HT1080 (cell line): ENCODE measurements around the gene IER3IP1. TPM values are rescaled to one million over a fixed set of nuclear protein-coding genes. Genes with fewer than 3 reads are reported as not detected.

ENCODE experiments used
- DNase-seq: peaks from one replicate; pipeline ENCODE4 v3.0.0-alpha.2; 2015; ENCODE audit warnings: low read depth
- total RNA-seq: library from RNA; depleted of rRNA; stranded (reverse); fragments of >200 nt; shearing (Covaris generic); gene quantifications from 2 replicates; pipeline ENCODE4 v1.2.3, GENCODE V29; 2014

IER3IP1 gene
- total RNA-seq, 1 experiment from 2014 or later: 77.7 TPM

DNA sequence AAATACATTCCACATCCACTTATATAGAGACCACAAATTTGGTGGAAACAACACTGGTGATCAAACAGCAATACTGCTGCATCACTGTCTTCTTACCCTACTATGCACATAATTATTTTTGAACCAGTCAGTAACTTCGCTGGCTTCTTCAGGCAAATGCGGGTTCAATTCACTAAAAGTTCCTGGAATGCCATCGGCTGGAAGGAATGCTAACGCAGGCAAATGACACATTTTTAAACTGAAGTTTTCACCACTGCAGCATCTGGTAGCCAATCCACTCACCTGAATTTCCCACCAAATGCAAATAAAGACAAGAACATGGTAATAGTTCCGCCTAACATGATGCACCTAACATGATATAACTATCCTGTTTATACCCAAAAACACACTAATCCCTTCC is 15.9 kb downstream of the IER3IP1 start:
- no peak for DNase-seq

GRCh38 chr18:47158404-47158803 is 17.8 kb downstream of the IER3IP1 start:
- peak; percentile 56 for DNase-seq

DNA sequence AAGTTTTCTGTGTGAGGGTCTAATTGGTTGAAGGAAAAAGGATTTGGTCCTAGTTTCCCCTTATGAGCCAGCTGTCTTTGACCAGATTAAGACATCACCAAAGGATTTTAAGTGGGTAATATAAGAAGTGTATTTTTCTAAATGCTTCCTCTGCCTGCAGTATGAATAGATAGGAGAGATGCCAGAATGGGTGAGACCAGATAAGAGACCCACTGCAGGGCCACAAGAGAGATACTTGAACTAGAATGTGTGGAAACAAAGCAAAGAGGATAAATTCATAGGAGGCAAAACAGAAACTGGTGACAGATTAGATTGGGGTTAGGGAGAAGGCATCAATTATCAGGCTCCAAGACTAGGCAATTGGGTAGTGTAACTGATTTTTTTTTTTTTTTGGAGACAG is 24.7 kb downstream of the IER3IP1 start:
- no peak for DNase-seq

- DNase-seq: no peak
Measured at GRCh38 chr18:47150824-47151366, 25.3 kb downstream of the IER3IP1 start.

DNA sequence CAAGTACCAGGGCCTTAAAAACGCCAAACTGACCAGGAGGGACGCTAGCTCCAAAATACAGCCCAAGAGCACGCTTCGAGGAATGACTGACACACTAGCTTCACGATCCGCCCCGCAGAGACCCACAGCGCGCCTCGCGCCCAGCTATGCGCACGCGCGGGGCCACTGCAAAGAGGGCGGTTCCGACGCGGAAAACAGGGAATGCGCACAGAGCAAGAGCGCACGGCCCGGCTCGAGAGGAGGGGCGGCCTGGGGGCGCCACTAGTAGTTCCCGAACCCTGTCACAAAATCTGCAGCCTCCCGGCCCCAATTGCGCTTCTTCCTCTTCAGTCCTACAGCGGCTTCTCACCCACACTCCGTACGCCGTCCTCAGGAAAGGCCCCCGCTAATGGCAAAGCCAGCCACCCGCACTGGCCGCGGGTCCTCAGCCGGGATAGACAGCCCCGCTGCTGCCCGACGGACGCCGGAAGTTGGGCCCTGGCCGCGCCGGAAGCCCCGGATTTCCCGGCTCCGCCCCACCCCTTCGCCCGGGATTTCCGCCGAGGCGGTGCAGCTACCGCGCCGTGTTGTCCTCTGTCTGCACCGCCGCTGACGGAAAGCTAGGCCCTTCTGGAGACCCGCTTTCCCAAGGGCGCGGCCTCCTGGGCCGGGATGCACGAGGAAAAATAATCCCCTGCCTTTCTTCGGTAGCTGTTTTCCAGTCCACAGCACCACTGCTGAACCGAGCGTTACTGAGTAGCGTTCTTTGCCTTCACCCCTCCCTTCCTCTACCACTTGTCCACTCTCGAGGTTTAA is 25.9 kb downstream of the IER3IP1 start, which contains the start of gene HDHD2:
Gene HDHD2 (minus strand): TSS at position 472 of the 795 bp plus-strand sequence. CDS start 14,061 bp downstream, outside the sequence.
- DNase-seq: peak; percentile 80

DNA sequence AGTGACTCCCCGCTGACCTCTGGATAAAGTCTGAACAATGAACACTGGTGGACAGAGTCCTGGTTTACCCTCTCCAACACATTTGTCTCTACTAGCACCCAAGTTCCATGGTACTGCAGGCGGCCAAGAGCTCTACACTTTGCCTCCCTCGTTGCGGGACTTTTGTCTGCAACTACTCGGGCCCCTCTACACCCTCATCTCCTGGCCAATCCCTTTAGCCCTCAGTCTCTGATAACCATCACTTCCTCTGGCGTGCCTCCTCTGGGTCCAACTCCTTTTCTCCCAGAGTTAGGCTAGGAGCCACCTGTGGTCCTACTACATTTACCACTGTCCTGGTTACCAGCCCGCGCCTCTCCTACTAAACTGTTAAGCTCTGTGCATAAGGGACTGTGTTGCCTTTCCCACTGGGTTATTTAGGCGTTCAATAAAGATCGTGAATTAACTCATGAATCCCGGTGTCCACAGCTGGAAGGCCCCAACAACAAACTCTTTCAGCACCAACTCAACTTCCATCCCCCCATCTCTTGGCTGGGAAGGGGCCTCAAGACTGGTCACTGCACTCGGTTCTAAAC is 26.6 kb downstream of the IER3IP1 start:
- DNase-seq: no peak

DNA sequence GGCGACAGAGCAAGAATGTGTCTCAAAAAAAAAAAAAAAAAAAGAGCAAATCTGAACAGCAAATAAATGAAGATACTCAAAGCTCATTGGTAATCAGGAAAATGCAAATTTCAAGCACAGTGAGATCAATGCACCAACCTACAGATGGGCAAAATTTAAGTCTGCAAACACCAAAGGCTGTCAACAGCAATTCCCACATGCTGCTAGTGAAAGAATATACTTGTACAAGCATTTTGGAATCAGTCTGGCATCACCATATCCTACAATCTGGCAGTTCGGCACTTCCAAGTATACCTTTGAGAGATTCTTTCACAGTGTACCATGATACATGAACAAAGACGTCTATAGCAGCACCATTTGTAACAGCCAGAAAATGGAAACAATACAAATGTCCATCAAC is 30.0 kb downstream of the IER3IP1 start:
- no peak for DNase-seq

- DNase-seq: no peak
Measured at GRCh38 chr18:47143899-47144485, 32.2 kb downstream of the IER3IP1 start.

DNA sequence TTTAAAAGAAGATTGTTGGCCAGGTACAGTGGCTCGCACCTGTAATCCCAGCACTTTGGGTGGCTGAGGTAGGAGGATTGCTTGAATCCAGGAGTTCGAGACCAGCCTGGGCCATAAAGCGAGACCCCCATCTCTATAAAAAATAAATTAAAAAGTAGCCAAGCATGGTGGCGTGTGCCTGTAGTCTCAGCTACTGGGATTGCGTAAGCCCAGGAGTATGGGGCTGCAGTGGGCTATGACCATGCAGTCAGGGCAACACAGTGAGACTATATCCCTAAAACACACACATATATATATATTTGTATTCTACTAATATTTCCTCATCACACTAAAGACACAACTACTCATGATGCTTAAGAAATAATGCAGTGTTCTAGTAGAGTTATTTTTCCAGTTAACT is 33.0 kb downstream of the IER3IP1 start:
- no peak for DNase-seq

GRCh38 chr18:47141289-47141688 is 34.9 kb downstream of the IER3IP1 start:
- DNase-seq: no peak

DNA sequence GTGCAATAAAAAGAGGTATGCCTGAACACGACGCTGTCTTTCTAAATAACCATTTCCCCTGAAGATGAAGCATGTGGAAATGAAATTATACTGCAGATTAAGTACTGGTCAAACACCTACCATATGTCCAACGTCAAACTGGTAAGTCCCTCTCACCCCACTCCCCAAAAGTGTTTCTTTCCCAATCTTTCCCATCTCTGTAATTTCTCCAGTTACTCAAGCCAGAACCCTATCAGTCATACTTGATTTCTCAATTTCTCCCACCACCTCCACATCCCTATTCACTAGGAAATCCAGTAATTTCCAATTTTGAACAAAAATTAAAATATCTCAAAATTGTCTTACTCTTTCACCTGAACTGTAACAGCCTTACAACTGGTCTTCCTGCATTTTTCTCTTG is 55.0 kb downstream of the IER3IP1 start:
- DNase-seq: no peak

GRCh38 chr18:47120428-47120827 is 55.7 kb downstream of the IER3IP1 start:
- DNase-seq: no peak

- DNase-seq: no peak
Measured at GRCh38 chr18:47118981-47119380, 57.2 kb downstream of the IER3IP1 start.

- no peak for DNase-seq
Measured at GRCh38 chr18:47115205-47115604, 61.0 kb downstream of the IER3IP1 start.

DNA sequence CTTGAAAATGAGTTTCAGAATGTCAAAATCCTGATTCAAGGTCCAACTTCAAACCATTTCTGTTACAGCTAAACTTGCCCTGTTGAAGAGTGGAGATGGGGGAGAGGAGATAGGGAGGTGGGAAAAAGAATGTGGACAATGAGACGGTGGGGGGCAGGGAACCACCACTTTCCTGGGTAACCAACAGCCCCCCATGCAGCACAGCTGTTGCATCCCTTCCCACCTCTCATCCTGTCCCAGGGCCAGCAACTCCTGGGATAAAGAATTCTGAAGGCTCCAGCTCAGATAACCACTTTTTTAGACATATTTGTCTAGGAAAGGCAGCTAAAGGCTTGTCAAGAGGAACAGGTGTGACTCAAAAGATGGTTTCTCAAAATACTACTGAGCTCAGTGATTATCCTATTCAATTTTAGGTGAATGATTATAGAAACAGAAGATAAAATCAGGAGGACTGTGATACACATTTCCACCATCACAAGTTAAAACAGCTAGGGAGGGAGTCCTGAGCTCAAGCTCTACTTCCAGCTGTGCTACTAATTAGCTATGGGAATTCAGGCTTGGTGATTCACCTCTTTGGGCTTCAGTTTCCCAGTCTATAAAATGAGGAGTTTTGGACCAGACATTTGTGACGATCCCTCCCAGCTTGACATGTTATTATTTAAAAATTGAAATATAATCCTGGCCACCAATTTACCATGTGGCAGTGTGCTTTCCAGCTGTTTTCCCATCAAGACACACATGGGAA is 62.2 kb downstream of the IER3IP1 start:
- no peak for DNase-seq

DNA sequence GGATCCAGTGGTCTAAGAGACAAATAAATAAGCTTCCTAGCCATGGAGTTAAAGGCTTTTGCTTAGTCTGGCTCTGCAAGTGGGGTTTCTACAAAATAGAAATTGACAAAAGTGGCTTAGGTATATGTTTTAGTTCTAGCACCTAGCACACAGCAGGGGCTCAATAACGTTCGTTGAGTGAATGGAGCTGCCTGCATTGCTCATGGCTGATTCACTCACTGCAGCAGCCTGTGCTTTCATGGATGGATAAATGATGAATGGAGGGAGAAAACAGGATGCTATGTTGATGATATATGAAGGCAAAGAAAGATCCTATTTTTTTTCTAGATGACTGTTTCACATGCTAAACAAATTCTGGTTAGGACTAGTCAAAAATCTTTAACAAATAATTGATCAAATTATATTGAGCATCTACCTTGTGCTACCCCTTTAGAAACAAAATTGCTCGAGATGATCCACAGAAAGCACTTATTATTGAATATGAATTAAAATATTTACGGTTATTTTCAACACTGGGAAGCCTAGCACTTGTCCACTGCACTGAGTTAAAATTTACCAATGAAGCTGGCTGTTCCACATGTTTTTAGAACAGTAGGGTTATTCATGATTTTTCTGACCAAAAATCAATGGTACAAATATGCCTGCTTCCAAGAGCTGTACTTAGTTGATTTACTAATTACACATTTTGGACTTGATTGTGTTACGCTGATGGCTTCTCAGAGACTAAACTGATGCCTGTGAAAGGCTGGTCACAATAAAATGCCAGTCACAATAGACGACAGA is 65.5 kb downstream of the IER3IP1 start:
- DNase-seq: no peak

DNA sequence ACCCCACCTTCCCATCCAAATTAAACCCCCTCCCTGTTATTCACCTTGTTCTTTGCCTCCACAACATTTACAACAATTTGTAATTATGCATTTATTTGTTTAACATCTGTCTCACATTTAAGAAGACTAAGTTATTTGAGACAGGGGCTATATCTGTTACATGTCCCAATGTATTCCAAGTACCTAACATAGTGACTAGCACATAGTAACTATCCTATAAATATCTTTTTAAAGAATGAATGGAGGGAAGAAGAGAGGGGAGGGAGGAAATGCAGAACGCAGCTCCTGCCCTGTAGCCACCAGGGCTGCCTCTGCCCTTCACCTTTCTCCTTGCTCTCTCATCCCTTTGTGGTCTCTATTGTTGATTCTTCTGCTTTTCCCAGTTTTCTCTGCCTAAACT is 66.4 kb downstream of the IER3IP1 start:
- no peak for DNase-seq

GRCh38 chr18:47108998-47109405 is 67.2 kb downstream of the IER3IP1 start:
- no peak for DNase-seq

GRCh38 chr18:47108373-47108772 is 67.8 kb downstream of the IER3IP1 start:
- no peak for DNase-seq
